Measurements from ENCODE around the gene NSUN7. TPM values are rescaled to one million over a fixed set of nuclear protein-coding genes. Genes with fewer than 3 reads are reported as not detected.

NSUN7 gene
- total RNA-seq, 1 experiment from 2014 or later = 1.1 TPM

DNA sequence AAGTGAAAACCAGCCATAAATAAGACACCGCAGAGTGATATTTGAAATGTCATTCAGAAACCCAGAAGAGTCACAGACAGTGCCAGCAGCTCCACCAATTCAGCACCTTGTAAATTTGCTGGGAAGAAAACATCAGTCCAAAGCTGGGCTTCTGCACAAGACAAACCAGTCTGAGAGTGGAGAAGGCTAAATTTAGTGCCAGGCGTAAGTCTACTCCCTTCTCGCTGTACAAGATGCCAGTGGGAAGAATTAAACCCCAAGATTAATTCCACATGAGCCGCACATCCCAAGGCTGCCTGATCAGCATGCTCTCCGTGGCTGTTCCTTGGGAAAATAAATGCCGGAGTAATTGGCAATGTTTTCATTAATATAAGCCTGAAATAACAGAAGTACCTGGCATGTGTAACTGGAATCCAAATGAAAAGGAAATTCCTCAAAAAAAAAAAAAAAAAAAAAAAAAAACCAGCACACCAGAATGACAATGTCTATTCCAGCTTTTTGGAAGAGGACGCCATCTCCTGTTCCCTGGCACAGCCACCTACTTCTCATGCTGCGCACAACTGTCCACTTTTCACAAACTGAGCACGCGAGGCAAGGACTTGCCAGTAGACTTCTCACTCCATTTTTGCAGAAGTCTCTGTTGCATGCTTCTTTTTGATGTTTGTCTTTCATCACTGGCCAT lies 95.5 kb downstream of the NSUN7 start:
- no peak for ATAC-seq
- intact Hi-C loops (cut with micrococcal nuclease; ENCODE audit: unreplicated experiment) = no loop called here
- no TSS peak for BruUV-seq (replicated peaks)
- ChIA-PET POLR2A (no interaction called here), CTCF (interaction anchor here (0.6 kb wide), 1 partner anchor 109 kb away, joined by 8 read pairs; no protein-coding TSS in a partner anchor)
- no peaks in the 10 kb centered on the region for H3K27me3 ChIP-seq (ENCODE audit: control insufficient read depth, insufficient read depth, low read length)
- H3K27ac ChIP-seq (ENCODE audit: low read length) = no peak overlapping the region
- no peak for DNase-seq (ENCODE audit: low read depth, low spot score)
- TF ChIP-seq TCF7L2 (IDR thresholded peaks at IDR 0.05; ENCODE audit: low read depth, low read length) (no peak), POLR2AphosphoS5 (IDR thresholded peaks at IDR 0.05; ENCODE audit: low read depth, low read length) (no peak), REST (IDR thresholded peaks at IDR 0.05; ENCODE audit: insufficient read depth in 1 of 2, low read depth in 2 of 2, low read length in 1 of 2) (no peak), CTCF (IDR thresholded peaks at IDR 0.05) (no peak), SIN3A (IDR thresholded peaks at IDR 0.05; ENCODE audit: borderline replicate concordance, insufficient read depth, low read depth, low read length) (no peak)
- no peaks in the 10 kb centered on the region for H3K36me3 ChIP-seq (ENCODE audit: control insufficient read depth, insufficient read depth, low read length)
- no peaks in the 10 kb centered on the region for H3K4me1 ChIP-seq (ENCODE audit: control insufficient read depth, insufficient read depth, low read length)
- H3K4me3 ChIP-seq (ENCODE audit: low read depth in 2 of 2, low read length in 2 of 2) = no peak overlapping the region
- in situ Hi-C loops (cut with HindIII; ENCODE audit: low pct_unique_long_range_greater_than_20kb, low sequenced_read_pairs) = no loop called here
- H3K9me3 ChIP-seq (ENCODE audit: control insufficient read depth, insufficient read depth, low read depth, low read length) = no peaks in the 10 kb centered on the region

- no peak for ATAC-seq
- intact Hi-C loops (cut with micrococcal nuclease; ENCODE audit: unreplicated experiment) = no loop called here
- TF ChIP-seq SIN3A (IDR thresholded peaks at IDR 0.05; ENCODE audit: borderline replicate concordance, insufficient read depth, low read depth, low read length) = no peak
- TF ChIP-seq REST (IDR thresholded peaks at IDR 0.05; ENCODE audit: insufficient read depth in 1 of 2, low read depth in 2 of 2, low read length in 1 of 2) = no peak
- TF ChIP-seq CTCF (IDR thresholded peaks at IDR 0.05) = no peak
- TF ChIP-seq POLR2AphosphoS5 (IDR thresholded peaks at IDR 0.05; ENCODE audit: low read depth, low read length) = no peak
- TF ChIP-seq TCF7L2 (IDR thresholded peaks at IDR 0.05; ENCODE audit: low read depth, low read length) = no peak
- H3K4me3 ChIP-seq (ENCODE audit: low read depth in 2 of 2, low read length in 2 of 2) = no peak overlapping the region
- H3K36me3 ChIP-seq (ENCODE audit: control insufficient read depth, insufficient read depth, low read length) = no peaks in the 10 kb centered on the region
- no peak overlapping the region for H3K27ac ChIP-seq (ENCODE audit: low read length)
- no peaks in the 10 kb centered on the region for H3K9me3 ChIP-seq (ENCODE audit: control insufficient read depth, insufficient read depth, low read depth, low read length)
- in situ Hi-C loops (cut with HindIII; ENCODE audit: low pct_unique_long_range_greater_than_20kb, low sequenced_read_pairs) = no loop called here
- no TSS peak for BruUV-seq (replicated peaks)
- ChIA-PET POLR2A (interaction anchor here (0.6 kb wide), 1 partner anchor 349 kb away, joined by 3 read pairs; no protein-coding TSS in a partner anchor), CTCF (no interaction called here)
- DNase-seq (ENCODE audit: low read depth, low spot score) = no peak
- H3K27me3 ChIP-seq (ENCODE audit: control insufficient read depth, insufficient read depth, low read length) = no peaks in the 10 kb centered on the region
- H3K4me1 ChIP-seq (ENCODE audit: control insufficient read depth, insufficient read depth, low read length) = no peaks in the 10 kb centered on the region
Observed at GRCh38 chr4:40846532-40846931, 96.8 kb downstream of the NSUN7 start.

Data from Panc1 (cell line).